Vagina (tissue), 2 donors: Measurements from ENCODE around the gene NUDT12. TPM values are rescaled to one million over a fixed set of nuclear protein-coding genes. Genes with fewer than 3 reads are reported as not detected.

ENCODE experiments used
- DNase-seq, 2 donors: peaks; one replicate each; pipeline ENCODE4 v3.0.0-alpha.2; 2017; ENCODE audit errors: extremely low spot score in 2 of 2
- H3K27ac ChIP-seq: fragments of 200-600 bp; sonication (generic); one replicate; pipeline ENCODE4 v1.5.1; 2019
- H3K27me3 ChIP-seq: fragments of 200-600 bp; sonication (generic); one replicate; pipeline ENCODE4 v1.5.1; 2019
- H3K36me3 ChIP-seq, 2 donors: fragments of 200-600 bp; sonication (generic); one replicate each; pipeline ENCODE4 v1.5.1; 2017 to 2019
- H3K4me1 ChIP-seq: fragments of 200-600 bp; sonication (generic); one replicate; pipeline ENCODE4 v1.5.1; 2019
- H3K4me3 ChIP-seq, 2 donors: fragments of 200-600 bp; sonication (generic); 1 replicate in 1 of 2; 2 replicates in 1 of 2; pipeline ENCODE4 v1.5.1; 2016 to 2019
- H3K9me3 ChIP-seq: fragments of 200-600 bp; sonication (generic); one replicate; pipeline ENCODE4 v1.5.1; 2019
- CTCF ChIP-seq, 3 experiments: fragments of 450-650 bp in 2 of 3; fragments of 200-600 bp in 1 of 3; sonication (generic) in 1 of 3; IDR thresholded peaks; one replicate each; pipeline ENCODE4 v1.5.1; 2017 to 2019; ENCODE audit warnings: antibody characterized with exemption in 3 of 3, mild to moderate bottlenecking in 2 of 3, moderate library complexity in 2 of 3
- POLR2A ChIP-seq, 2 donors: fragments of 450-650 bp; IDR thresholded peaks; one replicate each; pipeline ENCODE4 v1.6.1; 2017; ENCODE audit warnings: antibody characterized with exemption in 2 of 2, mild to moderate bottlenecking in 2 of 2, moderate library complexity in 2 of 2
- POLR2AphosphoS5 ChIP-seq, 2 donors: sonication (generic); formaldehyde crosslinking; IDR thresholded peaks; one replicate each; pipeline ENCODE4 v1.9.0; 2017; ENCODE audit warnings: antibody characterized with exemption in 2 of 2, mild to moderate bottlenecking in 2 of 2, low read depth in 1 of 2; ENCODE audit not compliant: insufficient read depth in 1 of 2
- intact Hi-C: fragments of 100-400 bp; cut with DNase I; formaldehyde crosslinking; loops from one replicate; pipeline ENCODE4 v1.15.1; 2023
- total RNA-seq: library from RNA; depleted of rRNA; stranded (reverse); fragments of >200 nt; gene quantifications from one replicate; pipeline ENCODE4 v1.2.3, GENCODE V29; 2016

The NUDT12 gene
- total RNA-seq, 1 donor from 2014 or later: 5.9 TPM

GRCh38 chr5:103600086-103600485 lies 37.5 kb upstream of the NUDT12 start:
- Histone ChIP-seq H3K4me3 (no peak overlapping the region), H3K4me1 (no peaks in the 10 kb centered on the region), H3K9me3 (no peaks in the 10 kb centered on the region), H3K36me3 (no peaks in the 10 kb centered on the region), H3K27me3 (no peaks in the 10 kb centered on the region), H3K27ac (no peak overlapping the region)
- no peak for TF ChIP-seq CTCF (IDR thresholded peaks at IDR 0.05)
- no peak for TF ChIP-seq POLR2AphosphoS5 (IDR thresholded peaks at IDR 0.05; ENCODE audit: insufficient read depth in 1 of 2, low read depth in 1 of 2)
- no peak for TF ChIP-seq POLR2A (IDR thresholded peaks at IDR 0.05)
- intact Hi-C loops: no loop called here
- no peak for DNase-seq

GRCh38 chr5:103598997-103599566 lies 36.5 kb upstream of the NUDT12 start:
- no peak for DNase-seq
- intact Hi-C loops: no loop called here
- Histone ChIP-seq H3K4me3 (no peak overlapping the region), H3K9me3 (no peaks in the 10 kb centered on the region), H3K27ac (no peak overlapping the region), H3K27me3 (no peaks in the 10 kb centered on the region), H3K4me1 (no peaks in the 10 kb centered on the region), H3K36me3 (no peaks in the 10 kb centered on the region)
- TF ChIP-seq CTCF (IDR thresholded peaks at IDR 0.05) (no peak), POLR2AphosphoS5 (IDR thresholded peaks at IDR 0.05; ENCODE audit: insufficient read depth in 1 of 2, low read depth in 1 of 2) (no peak), POLR2A (IDR thresholded peaks at IDR 0.05) (no peak)

GRCh38 chr5:103590221-103590620 lies 27.6 kb upstream of the NUDT12 start:
- Histone ChIP-seq H3K4me3 (no peak overlapping the region), H3K27ac (no peak overlapping the region), H3K9me3 (no peaks in the 10 kb centered on the region), H3K27me3 (no peaks in the 10 kb centered on the region), H3K36me3 (no peaks in the 10 kb centered on the region), H3K4me1 (no peaks in the 10 kb centered on the region)
- TF ChIP-seq CTCF (IDR thresholded peaks at IDR 0.05): no peak
- no peak for TF ChIP-seq POLR2AphosphoS5 (IDR thresholded peaks at IDR 0.05; ENCODE audit: insufficient read depth in 1 of 2, low read depth in 1 of 2)
- TF ChIP-seq POLR2A (IDR thresholded peaks at IDR 0.05): no peak
- intact Hi-C loops: loop anchor here (5.0 kb wide), 1 partner anchor 1253 kb away; no protein-coding TSS in a partner anchor
- no peak for DNase-seq

GRCh38 chr5:103589776-103590175 lies 27.2 kb upstream of the NUDT12 start:
- DNase-seq: no peak
- Histone ChIP-seq H3K27ac (no peak overlapping the region), H3K36me3 (no peaks in the 10 kb centered on the region), H3K9me3 (no peaks in the 10 kb centered on the region), H3K27me3 (no peaks in the 10 kb centered on the region), H3K4me3 (no peak overlapping the region), H3K4me1 (no peaks in the 10 kb centered on the region)
- intact Hi-C loops: loop anchor here (5.0 kb wide), 1 partner anchor 1252 kb away; no protein-coding TSS in a partner anchor
- TF ChIP-seq CTCF (IDR thresholded peaks at IDR 0.05) (no peak), POLR2A (IDR thresholded peaks at IDR 0.05) (no peak), POLR2AphosphoS5 (IDR thresholded peaks at IDR 0.05; ENCODE audit: insufficient read depth in 1 of 2, low read depth in 1 of 2) (no peak)

GRCh38 chr5:103589357-103589756 lies 26.8 kb upstream of the NUDT12 start:
- no peak for DNase-seq
- intact Hi-C loops: no loop called here
- H3K36me3 ChIP-seq: no peaks in the 10 kb centered on the region
- no peaks in the 10 kb centered on the region for H3K4me1 ChIP-seq
- no peak overlapping the region for H3K27ac ChIP-seq
- H3K27me3 ChIP-seq: no peaks in the 10 kb centered on the region
- H3K9me3 ChIP-seq: no peaks in the 10 kb centered on the region
- no peak for TF ChIP-seq POLR2A (IDR thresholded peaks at IDR 0.05)
- TF ChIP-seq CTCF (IDR thresholded peaks at IDR 0.05): no peak
- no peak overlapping the region for H3K4me3 ChIP-seq
